ENCODE data around the gene C16orf87.

The C16orf87 gene

DNA sequence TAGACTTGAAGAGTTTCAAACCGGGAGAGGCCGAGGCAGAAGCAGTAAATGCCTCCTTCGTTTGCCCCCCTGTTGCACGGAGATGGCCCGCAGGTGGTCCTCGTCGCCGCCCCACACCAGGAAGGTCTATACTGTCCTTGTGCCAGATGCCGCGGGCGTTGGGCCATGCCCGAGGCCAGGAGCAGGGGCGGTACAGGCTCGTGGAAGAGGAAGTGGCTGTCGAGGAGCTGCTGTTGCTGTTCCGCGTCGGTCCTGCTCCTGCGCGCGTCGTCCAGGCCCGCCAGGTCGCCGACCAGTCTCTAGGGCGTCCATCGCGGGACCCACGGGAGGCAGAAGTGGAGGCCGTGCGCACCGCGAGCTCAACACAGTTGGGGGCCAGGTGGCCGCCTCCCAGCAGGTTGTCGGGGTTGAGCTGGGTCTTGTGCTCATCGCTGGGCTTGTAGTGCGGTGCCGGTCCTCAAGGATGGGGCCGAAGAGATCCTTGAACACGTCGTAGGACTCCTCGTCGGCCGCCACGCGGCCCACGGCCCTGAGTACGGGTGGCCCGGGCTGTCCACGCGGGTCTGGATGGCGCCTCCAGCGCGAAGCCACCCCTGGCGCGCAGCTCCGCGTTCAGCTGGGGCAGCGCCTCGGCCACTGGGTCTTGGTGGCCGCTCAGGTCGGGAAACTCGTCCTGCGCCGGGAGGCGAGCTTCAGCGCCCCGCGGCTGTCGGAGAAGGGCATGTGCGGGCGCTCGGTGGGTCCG lies 13.1 kb upstream of the C16orf87 start:
- no peak for DNase-seq

DNA sequence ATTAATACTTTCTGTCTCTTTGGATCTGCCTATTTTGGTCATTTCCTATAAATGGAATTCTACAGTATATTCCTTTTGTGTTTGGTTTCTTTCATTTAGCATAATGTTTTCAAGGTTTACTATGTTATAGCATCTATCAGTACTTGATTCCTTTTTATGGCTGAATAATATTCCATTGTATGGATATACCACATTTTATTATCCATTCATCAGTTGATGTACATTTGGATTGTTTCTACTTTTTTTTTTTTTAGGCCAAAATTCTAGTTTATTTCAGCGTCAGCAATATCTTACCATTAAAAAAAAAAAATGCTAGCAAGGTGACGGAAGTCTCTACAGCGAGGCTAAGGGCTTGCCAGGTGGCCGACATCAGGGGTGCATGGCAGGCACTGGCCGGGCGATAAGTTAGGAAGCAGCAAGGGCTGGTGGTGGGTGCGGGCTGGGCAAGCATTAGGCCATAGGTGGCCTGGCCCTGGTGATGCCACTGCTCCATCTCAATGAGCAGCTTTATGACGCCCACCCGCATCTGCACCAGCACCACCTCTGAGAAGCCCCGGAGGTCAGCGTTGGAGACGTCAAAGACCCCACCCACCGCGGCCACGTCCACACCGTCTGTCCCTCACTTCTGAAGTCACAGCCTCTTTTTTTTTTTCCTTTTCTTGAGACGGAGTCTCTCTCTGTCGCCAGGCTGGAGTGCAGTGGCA lies 11.4 kb upstream of the C16orf87 start:
- DNase-seq, result no peak

DNA sequence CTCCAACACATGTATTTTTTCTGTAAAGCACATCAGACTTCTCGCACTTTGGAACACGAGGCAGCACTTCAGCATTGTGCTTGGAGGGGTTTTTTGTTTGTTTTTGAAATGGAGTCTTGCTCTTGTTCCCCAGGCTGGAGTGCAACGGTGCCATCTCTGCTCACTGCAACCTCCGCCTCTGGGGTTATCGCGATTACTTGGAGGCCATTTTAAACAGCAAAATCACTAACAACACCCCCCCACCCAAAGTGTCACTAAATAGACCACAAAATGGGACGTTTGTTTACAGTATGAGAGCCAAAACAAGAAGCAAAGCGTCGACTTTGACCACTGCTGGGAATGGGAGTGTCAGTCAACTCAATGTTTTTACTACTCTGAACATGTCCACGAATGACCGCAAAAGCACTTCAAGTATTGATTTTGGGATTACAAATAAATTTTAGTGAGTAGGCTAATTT lies 9.0 kb upstream of the C16orf87 start:
- no peak for DNase-seq

DNA sequence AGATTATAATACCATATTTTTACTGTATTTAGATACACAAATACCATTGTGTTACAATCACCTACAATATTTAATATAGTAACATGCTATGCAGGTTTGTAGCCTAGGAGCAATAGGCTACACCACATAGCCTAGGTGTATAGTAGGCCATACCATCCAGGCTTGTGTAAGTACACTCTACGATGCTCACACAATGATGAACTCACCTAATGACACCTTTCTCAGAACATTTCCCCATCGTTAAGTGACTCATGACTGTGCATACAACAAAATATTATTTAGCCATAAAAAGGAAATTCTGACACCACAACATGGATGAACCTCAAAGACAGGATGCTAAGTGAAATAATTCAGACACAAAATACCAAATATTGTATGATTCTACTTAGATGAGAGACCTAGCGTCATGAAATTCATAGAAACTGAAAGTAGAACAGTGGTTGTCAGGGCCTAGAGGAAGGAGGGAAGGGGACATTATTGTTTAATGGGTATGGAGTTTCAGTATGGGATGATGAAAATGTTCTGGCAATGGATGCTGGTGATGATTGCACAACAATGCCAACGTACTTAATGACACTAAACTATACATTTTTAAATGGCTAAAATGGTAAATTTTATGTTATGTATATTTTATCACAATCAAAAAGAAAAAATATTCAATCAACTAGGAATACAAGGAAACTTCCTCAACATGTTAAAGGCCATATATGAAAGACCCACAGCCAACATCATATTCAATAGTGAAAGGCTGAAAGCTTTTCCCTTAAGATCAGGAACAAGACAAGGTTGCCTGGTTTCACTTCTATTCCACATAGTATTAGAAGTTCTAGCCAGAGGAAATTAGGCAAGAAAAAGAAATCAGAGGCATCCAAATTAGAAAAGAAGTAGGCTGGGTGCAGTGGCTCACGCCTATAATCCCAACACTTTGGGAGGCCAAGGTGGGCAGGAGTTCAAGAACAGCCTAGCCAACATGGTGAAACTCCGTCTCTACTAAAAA lies 5.9 kb upstream of the C16orf87 start:
- DNase-seq, result no peak

DNA sequence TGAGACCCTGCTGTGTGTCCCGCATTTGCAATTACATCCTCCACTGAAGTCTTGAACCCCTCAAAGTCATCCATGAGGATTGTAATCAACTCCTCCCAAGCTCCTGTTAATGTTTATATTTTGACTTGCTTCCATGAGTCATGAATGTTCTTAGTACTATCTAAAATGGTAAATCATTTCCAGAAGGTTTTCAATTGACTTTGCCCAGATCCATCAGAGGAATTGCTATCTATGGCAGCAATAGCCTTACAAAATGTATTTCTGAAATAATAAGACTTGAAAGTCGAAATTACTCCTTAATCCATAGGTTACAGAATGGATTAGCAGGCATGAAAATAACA lies 2.5 kb upstream of the C16orf87 start:
- no peak for DNase-seq

DNA sequence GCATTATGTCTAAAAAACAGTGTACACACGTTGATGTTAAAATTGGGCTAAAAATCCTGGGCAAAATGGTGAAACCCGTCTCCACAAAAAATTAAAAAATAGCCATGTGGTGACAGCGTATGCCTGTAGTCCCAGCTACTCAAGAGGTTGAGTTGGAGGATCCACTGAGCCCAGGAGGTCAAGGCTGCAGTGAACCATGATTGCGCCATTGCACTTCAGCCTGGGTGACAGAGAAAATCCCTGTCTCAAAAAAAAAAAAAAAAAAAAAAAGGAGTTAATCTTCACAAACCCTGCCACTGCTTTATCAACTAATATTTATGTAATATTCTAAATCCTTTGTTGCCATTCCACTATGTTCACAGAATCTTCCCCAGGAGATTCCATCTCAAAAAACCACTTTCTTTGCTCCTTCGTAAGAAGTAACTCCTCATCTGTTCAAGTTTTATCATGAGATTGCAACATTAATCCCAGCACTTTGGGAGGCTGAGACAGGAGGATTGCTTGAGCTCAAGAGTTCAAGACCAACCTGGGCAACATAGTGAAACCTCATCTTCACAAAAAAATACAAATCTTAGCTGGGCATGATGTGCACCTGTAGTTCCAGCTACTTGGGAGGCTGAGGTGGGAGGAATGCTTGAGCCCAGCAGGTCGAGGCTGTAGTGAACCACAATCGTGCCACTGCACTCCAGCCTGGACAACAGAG lies 1.9 kb upstream of the C16orf87 start:
- DNase-seq, result no peak

DNA sequence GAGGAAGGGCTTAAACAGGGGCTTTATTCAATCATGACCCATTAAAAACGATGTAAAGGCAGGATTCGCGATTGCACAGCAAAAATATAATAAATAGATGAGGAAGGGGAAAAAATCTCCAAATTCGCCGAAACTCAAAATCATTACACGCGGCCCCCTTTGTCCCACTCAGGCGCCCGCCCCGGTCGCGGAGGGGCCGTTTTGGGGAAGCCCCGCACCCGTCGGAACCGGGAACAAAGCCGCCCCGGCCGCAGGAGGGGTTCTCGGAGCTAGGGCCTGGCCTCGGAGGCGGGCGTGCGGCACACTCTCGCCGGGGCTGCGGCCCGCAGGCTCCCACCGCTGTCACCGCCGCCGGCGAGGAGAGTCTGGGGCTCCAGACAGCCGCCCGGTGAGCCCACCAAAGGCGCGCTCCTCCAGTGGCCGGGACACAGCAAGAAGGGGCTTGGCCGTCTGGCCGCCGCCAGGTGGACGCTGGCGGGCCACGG lies 521 bp downstream of the C16orf87 start:
- peak; percentile 12 for DNase-seq

DNA sequence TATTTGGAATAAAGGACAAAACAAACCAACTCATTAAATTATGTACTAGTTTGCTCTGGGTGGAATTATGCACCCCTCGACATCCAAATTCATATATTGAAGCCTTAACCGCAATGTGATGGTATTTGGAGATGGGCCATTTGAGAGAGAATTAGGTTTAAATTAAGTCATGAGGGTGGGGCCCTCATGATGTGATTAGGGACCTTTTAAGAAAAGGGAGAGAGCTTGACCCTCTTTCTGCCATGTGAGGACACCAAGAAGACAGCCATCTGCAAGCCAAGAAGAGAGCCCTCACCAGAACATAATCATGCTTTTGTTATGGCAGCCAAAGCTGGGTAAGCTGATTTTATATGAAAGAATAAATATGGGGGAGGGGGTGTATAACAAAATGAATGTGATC lies 2.0 kb downstream of the C16orf87 start:
- no peak for DNase-seq

DNA sequence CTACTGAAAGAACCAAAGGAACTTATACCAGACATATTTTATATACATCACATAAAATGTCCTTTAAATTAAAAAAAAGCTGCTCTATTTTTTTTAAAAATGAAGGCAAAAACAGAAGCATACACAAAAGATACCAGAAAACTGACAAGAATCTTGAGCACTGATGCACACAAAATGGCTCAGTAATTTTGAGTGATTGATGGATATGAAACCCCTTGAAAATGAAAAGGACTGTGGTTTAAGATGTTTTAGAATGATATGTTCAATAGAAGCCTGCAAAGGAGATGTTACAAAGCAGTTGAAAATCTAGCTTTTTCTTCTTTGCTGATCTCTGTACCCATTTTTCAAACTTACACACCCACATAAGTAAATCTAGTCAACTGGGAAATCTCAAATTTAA lies 2.7 kb downstream of the C16orf87 start:
- no peak for DNase-seq

DNA sequence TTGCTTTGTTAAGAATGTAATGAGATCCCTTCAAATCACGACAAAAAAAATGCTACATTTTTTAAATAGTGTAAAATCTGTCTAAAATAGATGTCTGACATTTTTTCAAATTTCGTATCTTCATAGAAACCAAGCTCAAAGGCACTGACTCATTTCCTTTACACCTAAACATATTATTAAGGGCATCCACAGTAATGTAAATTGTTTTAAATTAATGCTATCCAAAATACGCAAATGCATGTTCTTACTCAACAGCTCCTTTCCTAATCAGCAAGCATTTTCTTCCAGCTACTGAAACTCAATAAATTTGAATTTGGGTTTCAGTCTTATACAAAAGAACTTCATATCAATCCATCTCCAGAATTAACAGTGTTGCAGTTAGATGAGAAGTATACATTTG lies 4.3 kb downstream of the C16orf87 start:
- DNase-seq, result no peak

DNA sequence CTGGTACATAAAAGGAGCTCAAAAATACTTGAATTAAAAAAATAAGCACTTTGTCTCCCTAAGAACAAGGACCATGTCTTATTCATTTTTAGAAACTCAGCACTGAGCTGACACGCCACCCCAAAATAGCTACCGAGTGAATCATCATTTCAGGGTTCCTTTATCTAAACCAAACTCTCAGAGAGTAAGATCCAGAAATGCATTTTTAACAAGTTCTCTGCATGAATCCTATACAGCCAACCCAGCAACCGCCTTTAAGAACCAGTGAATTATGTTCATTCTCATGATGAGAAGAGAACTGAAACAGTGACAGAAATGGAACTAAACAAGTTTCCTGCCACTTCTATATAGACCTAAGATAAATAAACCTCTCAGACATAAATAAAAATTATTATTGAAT lies 8.7 kb downstream of the C16orf87 start:
- DNase-seq, result no peak

DNA sequence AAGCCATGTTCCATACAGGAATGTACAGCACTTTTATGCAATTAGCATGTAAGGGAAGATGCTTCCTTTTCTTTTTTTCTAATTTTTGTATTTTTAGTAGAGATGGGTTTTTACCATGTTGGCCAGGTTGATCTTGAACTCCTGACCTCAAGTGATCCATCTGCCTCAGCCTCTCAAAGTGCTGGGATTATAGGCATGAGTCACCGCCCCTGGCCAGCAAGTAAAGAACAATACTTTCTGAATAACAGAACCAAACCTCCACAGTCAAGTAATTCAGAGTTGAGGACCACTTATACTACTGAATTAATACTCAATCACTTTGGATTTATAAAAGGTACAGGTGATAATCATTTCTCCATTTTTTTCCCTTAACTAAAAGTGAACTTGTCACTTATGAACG lies 13.0 kb downstream of the C16orf87 start:
- no peak for DNase-seq

DNA sequence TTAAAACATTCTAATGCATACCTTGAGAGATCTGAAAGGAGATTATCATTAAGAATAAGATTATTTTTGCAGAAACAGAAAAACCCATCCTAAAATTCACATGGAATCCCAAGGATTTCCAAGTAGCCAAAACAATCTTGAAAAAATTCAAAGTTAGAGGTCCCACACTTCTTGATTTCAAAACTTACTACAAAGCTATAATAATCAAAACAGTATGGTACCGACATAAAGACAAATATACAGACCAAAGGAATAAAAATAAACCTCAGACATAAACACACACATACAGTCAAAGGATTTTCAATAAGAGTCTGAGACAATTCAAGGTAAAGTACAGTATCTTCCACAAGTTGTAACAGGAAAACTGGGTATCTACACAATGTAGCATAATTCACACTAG lies 16.2 kb downstream of the C16orf87 start:
- DNase-seq, result no peak

DNA sequence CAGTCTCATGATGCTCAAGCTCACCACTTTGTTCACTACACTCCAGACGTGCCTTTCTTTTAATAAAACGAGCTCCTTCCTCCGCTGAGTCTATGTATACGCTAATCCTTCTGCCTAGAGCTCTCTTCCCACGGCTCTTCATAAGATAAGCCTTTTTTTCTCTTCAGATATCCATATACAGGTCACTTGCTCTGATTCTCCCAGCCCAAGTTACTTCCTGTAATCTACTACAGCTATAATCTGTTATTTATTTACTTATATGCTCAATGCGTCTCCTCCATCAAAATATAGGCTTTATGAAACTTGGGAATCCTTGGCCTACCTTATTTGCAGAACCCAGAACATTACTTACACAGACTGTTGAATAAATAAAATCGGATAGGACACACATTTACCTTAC lies 17.4 kb downstream of the C16orf87 start:
- DNase-seq, result no peak

DNA sequence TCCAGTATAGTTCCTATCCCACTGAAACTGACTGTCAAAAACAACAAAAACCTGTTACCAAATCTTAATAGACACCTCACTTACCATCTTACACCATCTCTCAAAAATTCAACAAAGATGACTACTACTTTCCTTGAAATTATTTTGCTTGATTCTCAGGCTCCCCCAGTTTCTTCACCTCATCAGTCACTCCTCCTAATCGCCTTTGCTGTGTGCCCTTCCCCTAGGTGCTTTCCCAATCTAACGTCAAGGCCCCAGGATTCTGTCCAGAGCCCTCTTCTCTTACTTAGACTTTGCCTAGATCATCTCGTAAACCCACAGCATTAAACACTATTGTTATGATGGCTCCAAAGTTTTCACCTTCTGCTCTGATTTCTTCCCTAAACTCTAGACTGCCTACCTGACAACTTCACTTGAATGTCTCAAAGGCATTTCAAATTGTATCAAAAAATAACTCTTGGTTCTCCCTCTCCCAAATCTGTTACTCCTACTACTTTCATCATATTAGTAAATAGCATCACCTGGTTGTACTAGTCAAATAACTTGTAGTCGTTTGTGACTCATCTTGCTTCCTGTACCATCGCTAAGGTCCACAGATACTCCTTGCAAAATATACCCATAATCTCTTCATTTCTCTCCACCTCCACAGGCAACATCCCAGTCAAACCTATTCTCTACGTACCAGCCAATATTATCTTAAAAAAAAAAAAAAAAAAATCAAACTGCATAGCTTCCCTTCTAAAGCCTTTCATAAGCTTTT lies 18.0 kb downstream of the C16orf87 start:
- no peak for DNase-seq

DNA sequence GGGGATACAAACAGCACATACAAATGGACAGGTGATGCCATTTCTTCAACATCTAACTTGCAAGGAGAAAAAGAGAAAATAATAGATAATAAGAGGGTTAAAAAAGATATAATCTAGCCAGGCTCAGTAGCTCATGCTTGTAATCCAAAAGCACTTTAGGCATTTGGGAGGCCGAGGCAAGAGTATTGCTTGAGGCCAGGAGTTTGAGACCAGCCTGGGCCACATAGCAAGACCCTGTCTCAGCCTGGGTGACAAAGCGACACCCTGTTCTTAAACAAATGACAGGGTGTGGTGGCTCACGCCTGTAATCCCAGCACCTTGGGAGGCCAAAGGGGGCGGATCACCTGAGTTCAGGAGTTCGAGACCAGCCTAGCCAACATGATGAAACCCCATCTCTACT lies 19.3 kb downstream of the C16orf87 start:
- no peak for DNase-seq

DNA sequence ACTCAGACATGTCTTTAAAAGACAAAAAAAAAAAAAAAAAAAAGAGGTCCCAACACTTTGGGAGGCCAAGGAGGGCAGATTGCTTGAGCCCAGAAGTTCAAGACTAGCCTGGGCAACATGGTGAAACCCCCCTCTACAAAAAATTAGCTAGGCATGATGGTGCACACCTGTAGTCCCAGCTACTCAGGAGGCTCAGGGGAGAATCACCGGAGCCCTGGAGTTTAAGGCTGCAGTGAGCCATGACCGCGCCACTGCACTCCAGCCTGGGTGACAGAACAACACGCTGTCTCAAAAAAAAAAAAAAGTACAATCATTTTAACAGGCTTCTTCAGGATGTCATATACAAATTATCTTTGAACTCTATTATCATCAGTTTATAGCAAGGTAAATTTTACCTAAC lies 22.0 kb downstream of the C16orf87 start:
- no peak for DNase-seq

DNA sequence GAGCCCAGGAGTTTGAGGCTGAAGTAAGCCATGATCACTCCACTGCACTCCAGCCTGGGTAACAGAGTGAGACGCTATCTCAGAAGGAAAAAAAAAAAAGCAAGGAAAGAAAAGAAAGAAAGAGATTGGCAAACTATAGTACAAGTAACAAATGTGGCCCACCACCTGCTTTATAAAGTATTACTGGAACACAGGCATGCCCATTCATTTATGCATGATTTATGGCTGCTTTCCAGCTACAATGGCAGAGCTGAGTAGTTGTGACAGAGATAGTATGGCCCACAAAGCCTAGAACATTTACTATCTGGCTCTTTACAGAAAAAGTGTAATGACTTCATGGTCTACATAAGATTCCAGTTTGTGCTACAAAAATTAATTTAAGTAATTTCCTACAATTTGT lies 23.6 kb downstream of the C16orf87 start:
- no peak for DNase-seq

DNA sequence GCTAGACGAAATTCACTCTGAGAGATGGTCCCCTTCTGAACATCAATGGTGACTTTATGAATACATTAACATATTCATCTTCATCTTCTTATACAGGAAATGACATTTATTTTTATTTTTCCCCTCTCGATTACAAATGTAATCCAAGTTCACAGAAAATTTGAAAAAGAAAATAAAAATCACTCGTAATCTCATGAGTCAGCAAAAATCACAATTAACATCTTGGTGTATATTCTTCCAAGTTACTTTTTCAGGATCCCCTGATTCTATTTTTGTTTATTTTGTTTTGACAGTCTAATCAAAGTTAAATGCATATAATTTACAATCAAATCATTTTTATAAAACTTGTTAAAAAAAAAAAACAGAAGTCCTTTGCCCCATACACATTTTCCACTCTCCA lies 27.6 kb downstream of the C16orf87 start:
- no peak for DNase-seq

DNA sequence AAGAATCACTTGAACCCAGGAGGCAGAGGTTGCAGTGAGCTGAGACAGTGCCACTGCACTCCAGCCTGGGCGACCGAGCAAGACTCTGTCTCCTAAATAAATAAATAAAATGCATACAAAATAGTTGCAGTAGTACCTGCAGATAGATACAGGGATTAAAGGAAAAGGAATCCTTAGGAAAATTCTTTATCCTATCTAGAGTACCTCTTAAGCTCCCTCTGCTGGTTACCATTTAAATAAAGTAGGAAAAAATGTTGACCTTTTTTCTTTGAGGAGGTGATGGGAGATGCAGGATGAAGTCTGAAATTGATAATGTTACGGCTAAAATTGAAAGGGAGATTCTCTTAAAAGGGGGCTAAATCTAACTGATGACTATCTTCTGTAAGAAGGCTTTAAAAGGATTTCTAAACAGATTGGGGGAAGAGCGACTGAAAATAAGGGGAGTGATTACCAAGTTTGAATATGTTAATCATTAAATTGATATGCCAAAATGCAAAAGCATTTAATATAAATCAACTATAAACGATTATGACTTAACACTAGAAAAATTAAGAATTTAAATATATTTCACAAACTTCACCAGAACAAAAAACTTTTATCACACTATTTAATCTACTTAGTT lies 29.4 kb downstream of the C16orf87 start:
- no peak for DNase-seq

DNA sequence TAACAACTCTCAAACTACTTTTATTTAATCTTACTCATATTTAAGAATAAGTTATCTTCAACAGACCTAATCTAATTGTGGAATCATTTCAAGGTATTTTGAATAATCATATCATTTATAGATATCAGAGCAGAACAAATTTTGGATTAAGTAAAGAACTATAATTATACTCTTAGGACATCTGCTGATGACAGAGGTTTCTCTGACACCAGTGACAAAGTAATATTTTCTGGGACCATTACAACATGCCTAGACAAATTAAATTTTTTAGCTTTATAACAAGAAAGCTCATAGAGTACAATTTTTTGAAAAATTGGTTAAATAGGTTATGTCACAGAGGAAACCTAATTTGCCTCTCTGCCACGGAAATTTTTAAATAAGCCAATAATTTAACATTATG lies 30.5 kb downstream of the C16orf87 start:
- DNase-seq, result no peak

DNA sequence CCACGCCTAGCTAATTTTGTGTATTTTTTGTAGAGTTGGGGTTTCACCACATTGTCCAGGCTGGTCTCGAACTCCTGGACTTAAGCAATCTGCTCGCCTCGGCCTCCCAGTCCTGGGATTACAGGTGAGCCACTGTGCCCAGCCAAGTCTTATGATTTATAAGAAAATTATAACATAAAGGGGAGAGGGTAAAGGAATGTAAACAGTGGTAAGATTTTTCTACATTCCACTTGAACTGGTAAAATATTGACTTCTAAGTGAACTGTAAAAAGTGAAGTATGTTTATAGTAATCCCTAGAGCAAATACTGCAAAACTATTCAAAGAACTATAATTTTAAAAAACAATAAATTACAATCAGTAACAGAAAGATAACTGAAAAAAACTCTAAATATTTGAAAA lies 33.5 kb downstream of the C16orf87 start:
- no peak for DNase-seq
